Tibial nerve (tissue), 3 donors: ENCODE data around the gene TPPP2.

ENCODE experiments used
- CTCF ChIP-seq, 5 experiments: fragments of 200-600 bp in 3 of 5; fragments of 450-650 bp in 2 of 5; sonication (generic) in 3 of 5; IDR thresholded peaks; one replicate each; pipeline ENCODE4 v1.5.1; 2016 to 2019; ENCODE audit warnings: antibody characterized with exemption in 5 of 5, mild to moderate bottlenecking in 3 of 5, moderate library complexity in 2 of 5
- POLR2A ChIP-seq, 2 donors: fragments of 450-650 bp; IDR thresholded peaks; one replicate each; pipeline ENCODE4 v1.6.1; 2017; ENCODE audit warnings: antibody characterized with exemption in 2 of 2, mild to moderate bottlenecking in 2 of 2, moderate library complexity in 2 of 2

- TF ChIP-seq POLR2A (IDR thresholded peaks at IDR 0.05) = no peak
- no peak for TF ChIP-seq CTCF (IDR thresholded peaks at IDR 0.05)
These were observed 47.2 kb upstream of the TPPP2 start for GRCh38 chr14:20982646-20983369.
